T47D (cell line): ENCODE results near the gene SIK1.
"Not testable (repeated sequence)": the region's sequence is repeated elsewhere in the genome, so short reads cannot be mapped to it uniquely, and the experiment has no call there.

Source experiments
- DNase-seq, 2 experiments: peaks; one replicate each; pipeline versions ENCODE4 v3.0.0 to v3.0.0-alpha.2; 2011 to 2012; ENCODE audit warnings: low read depth in 1 of 2, low spot score in 1 of 2
- JUND ChIP-seq: IDR thresholded peaks from 2 replicates; pipeline ENCODE4 v1.6.1; 2012; ENCODE audit warnings: low read depth
- in situ Hi-C: cut with HindIII; loops from 2 replicates; pipeline ENCODE4 v1.10.0; 2016; ENCODE audit warnings: low sequenced_read_pairs, low pct_unique_long_range_greater_than_20kb

SIK1 gene

DNA sequence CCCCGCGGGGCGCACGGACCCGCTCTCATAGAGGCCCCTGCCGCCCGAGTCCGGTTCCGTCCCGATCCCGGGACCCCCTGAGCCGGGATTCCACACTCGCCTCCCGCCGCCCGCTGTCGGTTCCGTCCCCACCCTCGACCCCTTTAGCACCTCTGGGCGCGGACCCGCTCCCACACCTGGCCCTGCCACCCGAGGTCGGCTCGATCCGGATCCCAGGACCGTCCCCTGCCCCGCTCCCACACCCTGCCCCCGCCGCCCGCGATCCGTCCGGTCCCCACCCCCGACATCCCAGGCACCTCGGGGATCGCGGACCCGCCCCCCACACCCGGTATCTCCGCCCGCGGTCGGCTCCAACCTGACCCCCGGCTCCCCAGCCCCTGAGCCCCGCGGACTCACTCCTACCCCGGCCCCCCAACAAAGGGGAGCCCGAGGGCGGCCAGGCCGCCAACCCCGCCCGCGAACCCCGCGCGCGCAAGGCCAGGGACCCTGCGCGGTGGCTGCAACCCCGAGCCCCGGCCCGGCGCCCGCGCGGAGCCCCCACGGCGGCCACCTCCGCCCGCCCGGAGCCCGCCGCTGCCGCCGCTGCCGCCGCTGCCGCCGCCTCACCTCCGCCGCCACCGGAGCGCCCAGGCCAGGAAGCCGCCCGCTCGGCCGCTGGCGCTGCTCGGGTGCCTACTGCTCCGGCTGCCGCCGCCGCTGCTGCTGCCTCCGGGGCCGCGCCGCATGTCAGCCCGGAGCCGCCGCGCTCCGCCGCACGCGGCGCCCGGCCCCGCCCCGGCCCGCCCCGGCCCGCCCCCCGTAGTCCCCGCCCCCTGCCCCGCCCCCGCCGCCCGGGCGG lies at the start of gene SIK1:
Gene SIK1 (minus strand): TSS at position 728 of the 838 bp plus-strand sequence. CDS start 953 bp downstream, outside the sequence.
- in situ Hi-C loops, DNase-seq: not testable (repeated sequence)

DNA sequence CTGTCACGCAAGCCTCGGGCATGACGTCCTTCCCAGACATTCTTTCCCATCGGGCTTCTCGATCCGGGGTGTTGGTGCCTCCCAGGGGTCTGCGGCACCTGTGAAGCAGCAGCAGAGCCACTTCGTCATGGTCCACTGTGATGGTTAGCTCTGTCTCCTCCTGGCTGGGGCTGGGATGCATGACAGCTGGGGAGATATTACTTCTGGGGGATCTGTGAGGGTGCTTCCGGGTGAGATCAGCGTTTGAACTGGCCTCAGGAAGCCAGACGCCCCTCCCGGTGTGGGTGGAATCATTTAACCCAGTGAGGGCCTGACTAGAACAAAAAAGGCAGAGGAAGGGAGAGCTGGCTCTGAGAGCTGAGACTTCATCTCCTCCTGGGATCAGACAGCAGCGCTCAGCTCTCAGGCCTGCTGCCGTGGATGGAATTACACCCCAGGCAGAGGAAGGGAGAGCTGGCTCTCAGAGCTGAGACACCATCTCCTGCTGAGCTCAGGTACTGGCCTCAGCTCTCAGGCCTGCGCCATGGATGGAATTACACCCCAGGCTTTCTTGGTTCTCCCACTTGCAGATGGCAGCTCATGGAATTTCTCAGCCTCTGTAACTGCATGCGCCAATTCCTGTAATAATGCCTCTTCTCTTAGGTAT lies 44.8 kb upstream of the SIK1 start:
- in situ Hi-C loops, DNase-seq: not testable (repeated sequence)

- in situ Hi-C loops, DNase-seq: not testable (repeated sequence)
These were observed 43.0 kb upstream of the SIK1 start for GRCh38 chr21:43469719-43470458.

DNA sequence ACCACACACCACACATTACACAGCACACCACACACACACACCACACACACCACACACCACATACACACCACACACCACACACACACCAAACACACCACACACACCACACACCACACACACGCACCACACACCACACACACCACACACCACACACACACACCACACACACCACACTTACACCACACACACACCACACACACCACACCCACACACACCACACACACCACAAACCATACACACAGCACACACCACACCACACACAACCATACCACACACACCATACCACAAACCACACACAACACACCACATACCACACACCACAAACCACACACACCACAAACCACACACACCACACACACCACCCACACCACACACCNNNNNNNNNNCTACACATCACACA lies 40.9 kb upstream of the SIK1 start:
- in situ Hi-C loops: no loop called here
- DNase-seq: no peak
- TF ChIP-seq JUND: no peak

GRCh38 chr21:43465159-43465558 lies 38.2 kb upstream of the SIK1 start:
- in situ Hi-C loops, DNase-seq: not testable (repeated sequence)

GRCh38 chr21:43463498-43464261 lies 36.7 kb upstream of the SIK1 start:
- in situ Hi-C loops, DNase-seq: not testable (repeated sequence)

GRCh38 chr21:43462932-43463331 lies 36.0 kb upstream of the SIK1 start:
- DNase-seq, in situ Hi-C loops: not testable (repeated sequence)

GRCh38 chr21:43460475-43460874 lies 33.5 kb upstream of the SIK1 start:
- DNase-seq, in situ Hi-C loops: not testable (repeated sequence)

DNA sequence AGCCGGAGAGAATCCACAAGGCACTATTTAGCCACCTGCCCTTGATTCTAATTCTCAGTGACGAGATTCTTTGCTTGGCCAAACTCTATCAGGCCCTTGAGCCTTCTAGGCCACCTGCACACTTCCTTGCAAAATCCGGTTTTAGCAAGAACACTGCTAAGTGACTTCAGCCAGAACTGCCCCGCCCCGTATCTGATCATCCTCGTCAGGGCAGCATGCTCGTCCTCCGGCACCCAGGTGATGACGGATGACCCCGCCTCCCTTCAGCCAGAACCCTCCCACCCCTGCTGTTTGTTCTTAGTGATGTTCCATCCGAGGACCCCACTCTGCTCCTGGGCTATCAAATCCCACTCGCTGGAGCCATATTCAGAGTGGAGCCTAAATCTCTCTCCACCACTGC lies 32.1 kb upstream of the SIK1 start:
- DNase-seq, in situ Hi-C loops: not testable (repeated sequence)

DNA sequence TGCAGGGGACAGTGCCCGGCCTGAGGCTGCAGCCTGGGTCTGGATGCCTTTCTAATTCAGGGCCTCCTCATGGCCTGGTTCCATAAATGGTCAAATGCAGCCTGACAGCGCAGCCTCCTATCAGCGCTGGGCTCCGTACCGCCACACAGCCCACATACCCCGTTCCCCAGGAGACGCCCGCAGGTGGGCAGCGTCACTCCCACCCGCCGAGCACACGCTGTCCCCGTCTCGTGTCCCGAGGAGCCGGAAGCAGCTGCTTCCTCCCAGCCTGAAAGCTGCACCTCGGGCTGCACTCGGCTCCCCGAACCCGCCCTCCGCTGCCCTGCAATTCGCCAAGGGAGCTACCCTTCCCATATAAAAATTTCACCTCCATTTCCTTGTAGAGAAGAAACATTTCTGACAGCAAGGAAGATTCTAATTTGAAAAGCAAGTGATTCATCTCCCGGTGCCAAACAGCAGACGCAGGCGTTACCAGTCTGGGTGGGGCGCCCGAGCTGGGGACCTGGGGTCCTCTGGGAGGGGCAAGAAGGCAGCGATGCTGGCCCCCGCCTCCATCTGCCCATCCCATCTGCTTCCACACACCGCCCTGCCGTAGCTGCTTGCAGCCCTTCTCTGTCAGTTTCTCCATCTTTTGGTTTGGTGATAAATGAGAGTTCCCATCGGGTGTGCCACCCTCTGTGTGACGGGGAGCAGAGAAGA lies 29.8 kb upstream of the SIK1 start:
- in situ Hi-C loops, DNase-seq: not testable (repeated sequence)

DNA sequence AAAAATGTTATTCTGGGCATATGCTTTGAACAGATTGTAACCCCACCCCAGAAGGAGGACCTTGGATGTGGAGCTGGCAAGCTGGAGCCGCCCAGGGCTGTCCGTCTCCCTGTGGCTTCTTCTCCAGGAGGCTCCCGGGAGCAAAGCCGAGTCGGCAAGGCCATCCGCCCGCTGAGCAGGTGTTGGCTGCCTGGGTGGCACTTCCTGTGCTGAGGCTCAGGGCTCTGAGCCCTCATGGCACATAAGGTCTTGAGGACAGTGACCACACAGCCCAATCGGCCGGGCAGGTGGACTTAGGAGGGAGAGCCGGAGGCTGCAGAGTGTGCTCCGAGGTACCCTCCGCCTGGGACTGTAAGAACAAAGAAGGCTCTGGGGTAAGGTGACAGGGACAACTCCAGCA lies 28.8 kb upstream of the SIK1 start:
- DNase-seq, in situ Hi-C loops: not testable (repeated sequence)

DNA sequence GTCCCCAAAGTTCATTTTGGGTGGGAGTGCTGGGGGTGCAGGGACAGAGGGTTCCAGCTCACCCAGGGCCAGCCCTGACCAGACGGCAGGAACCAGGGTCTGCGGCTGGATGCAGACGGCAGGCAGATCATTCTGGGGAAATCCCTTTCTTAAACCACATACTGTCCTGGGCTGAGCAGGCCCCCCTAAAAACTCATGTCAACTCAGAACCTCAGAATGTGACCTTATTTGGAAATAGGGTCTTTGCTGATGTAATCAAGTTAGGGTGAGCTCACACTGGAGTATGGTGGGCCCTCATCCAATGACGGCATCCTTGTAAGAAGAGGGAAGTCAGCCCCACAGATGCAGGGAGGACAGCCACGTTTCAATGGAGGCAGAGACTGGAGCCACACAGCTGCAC lies 27.2 kb upstream of the SIK1 start:
- in situ Hi-C loops, DNase-seq: not testable (repeated sequence)

DNA sequence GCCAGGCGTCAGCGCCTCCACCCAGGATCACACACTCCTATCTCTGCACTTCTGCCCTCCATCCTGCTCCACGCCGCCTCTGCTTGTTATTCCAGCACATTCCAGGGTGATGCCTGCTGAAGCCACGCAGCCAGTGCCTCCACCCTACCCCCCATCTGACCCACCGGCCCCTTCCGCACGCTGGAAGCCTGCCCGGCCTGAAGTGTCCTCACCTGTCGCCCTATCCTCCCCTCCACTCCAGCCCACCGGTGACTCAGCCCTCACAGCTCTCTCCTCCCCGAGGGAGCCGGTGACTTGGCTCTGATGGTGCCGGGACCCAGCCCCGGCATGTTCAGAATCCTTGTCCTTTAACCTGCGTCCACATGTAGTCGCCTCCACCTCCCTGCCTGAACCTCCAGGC lies 24.9 kb upstream of the SIK1 start:
- DNase-seq, in situ Hi-C loops: not testable (repeated sequence)

GRCh38 chr21:43450287-43450686 lies 23.4 kb upstream of the SIK1 start:
- DNase-seq, in situ Hi-C loops: not testable (repeated sequence)

DNA sequence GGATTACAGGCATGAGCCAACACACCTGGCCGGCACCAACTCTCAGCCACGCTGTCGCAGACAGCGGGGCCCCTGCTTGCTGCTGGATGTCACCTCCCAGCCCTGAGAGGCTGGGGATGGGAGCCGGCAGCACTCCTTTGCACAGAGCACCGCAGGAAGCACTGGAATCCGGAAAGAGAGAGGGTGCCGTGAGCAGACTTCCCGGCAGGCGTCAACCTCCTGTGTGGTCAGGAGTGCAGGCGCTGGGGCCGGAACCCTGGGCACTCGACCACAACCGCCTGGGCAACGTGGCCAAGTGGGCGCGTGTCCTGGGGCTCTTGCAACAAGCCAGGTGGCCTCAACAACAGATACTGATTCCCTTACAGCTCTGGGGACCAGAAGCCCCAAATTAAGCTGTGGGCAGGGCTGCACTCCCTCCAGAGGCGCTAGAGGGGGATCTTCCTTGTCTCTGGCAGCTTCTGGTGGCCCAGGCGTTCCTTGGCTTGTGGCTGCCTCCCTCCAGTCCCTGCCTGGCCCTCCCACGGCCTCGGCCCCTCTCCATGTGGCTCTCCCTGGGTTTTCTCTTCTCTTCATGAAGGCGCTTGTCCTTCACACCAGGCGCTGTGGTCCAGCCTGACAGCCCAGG lies 20.5 kb upstream of the SIK1 start:
- in situ Hi-C loops, DNase-seq: not testable (repeated sequence)

DNA sequence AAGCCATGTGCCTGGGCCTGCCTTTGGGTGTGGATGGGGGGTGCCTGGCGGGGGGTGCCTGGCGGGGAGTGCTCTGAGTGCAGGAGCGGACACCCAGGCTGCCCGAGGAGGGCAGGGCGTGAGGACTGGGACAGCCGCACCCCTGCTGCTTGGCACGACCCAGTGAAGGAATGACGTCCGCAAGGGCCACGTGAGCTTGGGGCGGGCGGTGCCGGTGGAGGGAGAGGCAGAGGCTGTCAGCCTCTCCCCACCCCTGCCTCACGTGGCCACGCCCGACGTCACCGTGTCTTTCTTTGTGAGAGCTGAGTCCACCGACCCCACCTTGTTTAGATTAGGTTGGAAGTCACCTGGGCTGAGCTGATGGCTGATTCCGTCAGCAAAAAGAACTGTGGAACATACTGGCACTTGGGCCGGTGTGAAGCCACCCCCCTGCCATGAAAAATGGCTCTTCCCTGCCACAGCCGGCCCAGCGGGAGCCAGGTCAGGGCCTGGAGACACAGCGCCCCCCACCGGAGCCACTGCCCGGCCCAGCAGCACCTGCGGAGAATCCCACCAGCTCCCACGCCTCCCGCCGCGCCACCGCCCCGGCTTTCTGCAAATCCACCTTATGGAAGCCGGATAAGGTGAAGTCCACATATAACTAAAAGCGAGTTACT lies 19.5 kb upstream of the SIK1 start:
- DNase-seq, in situ Hi-C loops: not testable (repeated sequence)
